ENCODE data around the gene FOXM1.

DNA sequence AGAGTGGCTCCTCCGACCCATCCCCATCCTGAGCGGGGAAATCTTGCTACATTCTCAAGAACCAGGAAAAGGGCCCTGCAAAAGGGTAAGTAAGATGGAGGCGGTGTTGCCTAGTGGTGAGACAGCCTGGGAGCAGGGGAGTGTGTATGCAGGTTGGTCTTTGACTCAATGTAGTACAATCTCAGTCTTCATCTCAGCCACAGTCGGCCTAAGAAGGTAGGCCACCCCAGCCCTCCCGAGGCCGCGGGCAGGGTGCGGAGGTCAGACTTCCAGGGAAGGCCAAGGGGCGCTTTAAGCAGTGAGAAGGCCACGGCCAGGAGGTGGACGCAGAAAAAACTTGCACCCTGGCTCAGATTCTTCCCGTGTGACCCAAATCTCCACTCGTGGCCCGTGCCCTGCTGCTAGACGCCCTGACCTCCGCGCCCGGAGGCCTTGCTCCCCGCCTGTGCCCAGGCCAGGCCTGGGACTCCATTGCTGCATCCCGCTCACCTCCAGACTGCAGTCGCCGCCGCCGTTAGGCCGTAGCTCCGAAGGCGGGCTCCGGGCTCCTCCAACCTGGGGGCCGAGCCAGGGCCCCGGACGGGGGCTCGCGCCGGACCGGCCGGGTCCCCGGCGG, 435 bp downstream of the FOXM1 start:
- no peak for TF ChIP-seq EZH2 (IDR thresholded peaks at IDR 0.05; ENCODE audit: insufficient read depth, poor library complexity, severe bottlenecking)
- no peak for TF ChIP-seq EZH2phosphoT487 (IDR thresholded peaks at IDR 0.05; ENCODE audit: insufficient read depth, low read depth)
